ENCODE data around the gene DNMBP. TPM values are rescaled to one million over a fixed set of nuclear protein-coding genes. Genes with fewer than 3 reads are reported as not detected.

Gene DNMBP
- total RNA-seq, 1 donor from 2014 or later: 26.8 TPM

Other genes with a start within 250 kb of the DNMBP start
- gene ABCC2, start 227.3 kb downstream of the DNMBP start, total RNA-seq: 10.4 TPM
- gene CPN1, start 71.9 kb upstream of the DNMBP start, total RNA-seq: not detected
- 26.3 TPM for gene ERLIN1, start 176.1 kb upstream of the DNMBP start, total RNA-seq
- gene CHUK, start 219.6 kb upstream of the DNMBP start, total RNA-seq: 22.4 TPM